Central memory CD4-positive, alpha-beta T cell (primary cell): ENCODE measurements around the gene SYNE4.

Experiments
- DNase-seq: peaks from one replicate; pipeline ENCODE4 v3.0.0; 2022

SYNE4 gene

GRCh38 chr19:36025541-36025940, 16.9 kb upstream of the SYNE4 start:
- no peak for DNase-seq

DNA sequence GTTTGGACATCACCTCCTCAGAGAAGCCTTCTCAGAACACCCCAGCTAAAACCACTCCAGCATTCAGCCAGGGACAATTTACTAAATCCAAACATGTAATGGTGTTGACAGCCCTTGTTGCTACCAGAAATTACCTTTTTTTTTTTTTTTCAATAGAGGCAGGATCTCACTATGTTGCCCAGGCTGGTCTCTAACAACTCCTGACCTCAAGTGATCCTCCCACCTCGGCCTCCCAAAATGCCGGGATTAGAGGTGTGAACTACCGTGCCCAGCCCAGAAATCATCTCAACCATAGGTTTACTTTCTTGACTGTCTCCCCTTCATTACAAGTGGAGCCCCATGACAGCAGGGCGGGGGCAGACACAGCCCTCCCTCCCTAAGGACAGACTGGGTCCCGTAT, 14.8 kb upstream of the SYNE4 start:
- DNase-seq, result no peak

GRCh38 chr19:36019061-36019670, 10.6 kb upstream of the SYNE4 start:
- DNase-seq, result no peak

GRCh38 chr19:36014012-36014924, 5.7 kb upstream of the SYNE4 start, which contains the start of gene ALKBH6:
ALKBH6 (minus strand) TSS chr19:36014213; CDS start chr19:36013397, 816 bp downstream.
- peak; percentile 98 for DNase-seq

DNA sequence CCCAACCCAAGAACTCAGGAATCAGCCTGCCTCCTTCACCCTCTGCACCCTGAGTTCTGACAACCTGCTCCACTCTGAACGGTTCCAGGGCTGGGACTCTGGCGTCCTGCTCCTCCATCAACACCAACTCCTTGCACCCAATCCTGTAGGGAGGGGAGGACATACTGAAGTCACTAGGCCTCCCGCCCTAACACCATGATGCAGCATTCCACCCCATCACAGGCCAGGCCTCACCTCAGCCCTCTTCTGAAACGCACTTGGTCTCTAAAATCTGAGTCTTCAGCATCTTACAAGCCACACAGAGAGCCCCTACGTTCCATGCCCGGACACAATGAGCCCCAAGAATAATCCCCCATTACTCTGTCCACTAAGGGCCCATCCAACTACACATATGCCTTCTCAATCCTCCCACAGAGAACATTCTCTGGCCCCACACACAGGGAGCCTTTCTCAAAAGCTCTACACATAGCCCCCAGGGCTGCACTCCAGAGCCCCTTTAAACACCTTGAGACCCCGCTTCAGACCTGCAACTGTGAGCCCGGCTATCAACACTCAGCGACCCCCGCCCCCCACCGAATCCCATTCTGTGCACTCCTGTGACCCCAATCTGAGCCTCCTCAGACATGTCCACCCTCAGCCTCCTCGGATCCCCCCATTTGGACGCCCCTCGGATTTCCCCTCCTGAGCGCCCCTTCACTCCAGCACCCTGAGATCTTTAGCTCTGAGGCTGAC, 4.8 kb upstream of the SYNE4 start:
- DNase-seq, result no peak

DNA sequence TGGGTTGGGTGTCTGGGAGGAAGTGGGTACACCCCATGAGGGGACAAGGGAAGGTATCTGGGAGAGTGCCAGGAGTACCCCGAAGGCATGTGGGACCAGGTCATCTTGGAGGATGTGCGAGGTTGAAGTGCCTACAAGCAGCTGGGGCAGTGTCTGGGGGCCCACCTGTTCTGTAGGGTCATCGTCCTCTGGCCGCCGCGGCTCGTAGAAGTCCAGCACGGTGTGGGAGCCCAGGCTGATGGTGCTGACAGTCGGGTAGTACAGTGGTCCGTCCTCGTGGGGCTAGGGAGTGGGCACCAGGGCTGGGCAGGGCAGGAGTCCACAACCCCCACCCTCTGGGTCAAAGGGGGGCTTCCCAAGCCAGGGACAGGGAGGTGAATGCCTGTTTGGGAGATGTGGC, 1.8 kb upstream of the SYNE4 start:
- no peak for DNase-seq

GRCh38 chr19:36009633-36010379, 1.2 kb upstream of the SYNE4 start:
- DNase-seq, result no peak

DNA sequence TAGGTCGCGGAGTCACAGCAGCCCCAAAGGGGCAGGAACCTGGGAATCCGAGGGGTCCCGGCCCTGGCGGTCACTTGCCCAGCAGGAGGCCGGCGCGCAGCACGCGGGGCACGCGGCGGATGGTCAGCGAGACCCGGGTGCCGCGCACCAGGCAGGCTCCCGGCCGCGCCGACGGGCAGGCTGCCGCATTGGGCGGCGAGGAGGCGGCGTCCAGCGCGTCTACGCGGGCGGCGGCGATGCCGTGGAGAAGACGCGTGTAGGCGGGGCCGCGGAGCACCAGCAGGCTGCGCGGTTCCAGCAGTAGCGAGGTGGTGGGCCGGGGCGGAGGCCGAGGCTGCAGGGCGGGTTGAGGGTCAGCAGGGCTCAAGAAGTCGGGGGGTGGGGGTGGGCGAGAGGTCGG, 607 bp upstream of the SYNE4 start:
- peak; percentile 21 for DNase-seq

DNA sequence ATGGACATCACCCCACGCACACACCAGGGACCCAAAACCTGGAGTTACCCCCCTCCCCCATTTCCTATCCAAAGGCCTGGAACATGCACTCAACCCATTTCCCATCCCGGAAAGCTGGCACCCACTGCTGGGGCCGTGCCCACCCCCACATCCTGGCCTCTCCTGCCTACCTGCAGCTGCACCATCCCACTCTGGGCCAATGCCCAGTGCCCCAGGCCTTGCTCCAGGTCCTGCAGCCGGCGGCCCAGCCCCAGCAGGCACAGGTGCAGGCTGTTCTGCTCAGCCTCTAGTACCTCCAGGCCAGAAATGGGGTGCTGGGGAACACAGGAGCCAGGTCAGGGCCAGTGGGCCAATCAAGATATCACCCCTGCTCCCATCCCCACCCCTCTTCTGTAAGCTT, 1.7 kb downstream of the SYNE4 start:
- DNase-seq, result no peak

DNA sequence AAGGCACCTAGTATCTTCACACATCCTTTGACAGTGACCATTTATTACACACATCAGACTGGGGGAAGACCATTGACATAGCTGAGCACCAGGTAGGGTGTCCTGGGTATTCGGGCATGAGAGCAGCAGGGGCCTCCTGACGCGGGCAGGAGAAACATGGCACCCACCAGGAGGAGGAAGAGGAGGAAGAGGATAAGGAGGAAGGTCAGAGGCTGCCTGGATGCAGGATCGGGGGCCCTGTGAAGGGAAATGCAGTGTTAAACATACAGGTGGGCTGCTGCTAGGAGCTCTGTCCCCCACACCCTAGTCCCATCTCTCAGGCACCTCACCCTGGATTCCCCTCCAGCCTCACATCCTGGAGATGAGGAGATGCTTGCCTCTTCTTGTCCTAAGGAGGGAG, 5.3 kb downstream of the SYNE4 start:
- no peak for DNase-seq

DNA sequence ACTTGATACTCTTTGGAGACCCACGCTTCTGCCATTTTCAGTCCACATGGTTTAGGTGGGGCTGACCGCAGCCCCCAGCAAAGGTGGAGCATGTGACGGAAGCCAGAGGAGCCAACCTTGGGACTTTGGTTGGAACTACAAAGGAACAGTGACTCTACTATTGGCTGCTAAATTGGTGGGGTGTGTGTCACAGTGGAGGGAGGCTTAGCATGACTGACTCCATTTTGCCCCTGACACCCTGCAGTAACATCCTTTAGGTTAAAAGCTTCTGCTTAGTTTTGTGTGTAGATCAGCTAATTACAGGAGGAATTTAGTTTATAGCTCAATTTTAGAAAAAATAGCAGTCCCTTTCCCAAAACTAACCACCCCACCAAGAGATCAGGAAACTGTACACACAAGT, 7.0 kb downstream of the SYNE4 start:
- no peak for DNase-seq

- no peak for DNase-seq
These were observed 11.8 kb downstream of the SYNE4 start for GRCh38 chr19:35996777-35997176.

DNA sequence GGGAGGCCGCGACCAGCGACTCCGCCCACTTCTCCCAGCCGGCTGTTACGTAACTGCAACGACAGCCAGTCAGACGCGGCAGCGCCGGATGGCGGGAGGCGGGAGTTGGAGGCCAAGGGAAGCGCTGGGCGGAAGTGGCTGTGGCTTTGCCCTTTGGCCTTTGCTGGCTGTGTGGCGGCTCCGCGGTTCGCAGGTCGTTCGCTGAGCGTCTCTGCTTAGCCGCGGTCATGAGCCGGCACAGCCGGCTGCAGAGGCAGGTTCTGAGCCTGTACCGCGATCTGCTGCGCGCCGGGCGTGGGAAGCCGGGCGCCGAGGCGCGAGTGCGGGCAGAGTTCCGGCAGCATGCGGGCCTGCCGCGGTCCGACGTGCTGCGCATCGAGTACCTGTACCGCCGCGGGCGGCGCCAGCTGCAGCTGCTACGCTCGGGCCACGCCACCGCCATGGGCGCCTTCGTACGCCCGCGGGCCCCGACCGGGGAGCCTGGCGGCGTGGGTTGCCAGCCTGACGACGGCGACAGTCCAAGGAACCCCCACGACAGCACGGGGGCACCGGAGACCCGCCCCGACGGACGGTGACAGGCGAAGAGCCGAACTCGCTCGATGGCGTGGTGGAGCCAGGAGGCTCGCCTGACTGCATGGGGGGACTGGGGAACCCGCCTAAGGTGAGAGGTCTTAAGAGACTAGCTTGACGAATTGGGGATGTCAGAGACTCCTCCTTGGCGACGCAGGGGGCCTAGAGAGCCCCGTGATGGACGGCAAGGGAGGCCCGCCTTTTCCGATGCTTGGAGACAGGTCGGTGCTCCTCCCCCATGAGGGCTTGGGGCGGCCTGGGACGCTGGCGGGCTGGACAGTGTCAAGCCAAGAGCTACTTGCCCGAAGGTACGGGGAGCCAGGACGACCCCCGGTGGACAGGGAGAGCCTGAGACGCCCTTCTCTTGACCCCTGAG, 13.3 kb downstream of the SYNE4 start, which contains the start of gene SDHAF1:
TSS of gene SDHAF1 (plus strand) at position 141 of the 946 bp plus-strand sequence. CDS start at position 228, 87 bp downstream.
- DNase-seq, result peak; percentile 85

DNA sequence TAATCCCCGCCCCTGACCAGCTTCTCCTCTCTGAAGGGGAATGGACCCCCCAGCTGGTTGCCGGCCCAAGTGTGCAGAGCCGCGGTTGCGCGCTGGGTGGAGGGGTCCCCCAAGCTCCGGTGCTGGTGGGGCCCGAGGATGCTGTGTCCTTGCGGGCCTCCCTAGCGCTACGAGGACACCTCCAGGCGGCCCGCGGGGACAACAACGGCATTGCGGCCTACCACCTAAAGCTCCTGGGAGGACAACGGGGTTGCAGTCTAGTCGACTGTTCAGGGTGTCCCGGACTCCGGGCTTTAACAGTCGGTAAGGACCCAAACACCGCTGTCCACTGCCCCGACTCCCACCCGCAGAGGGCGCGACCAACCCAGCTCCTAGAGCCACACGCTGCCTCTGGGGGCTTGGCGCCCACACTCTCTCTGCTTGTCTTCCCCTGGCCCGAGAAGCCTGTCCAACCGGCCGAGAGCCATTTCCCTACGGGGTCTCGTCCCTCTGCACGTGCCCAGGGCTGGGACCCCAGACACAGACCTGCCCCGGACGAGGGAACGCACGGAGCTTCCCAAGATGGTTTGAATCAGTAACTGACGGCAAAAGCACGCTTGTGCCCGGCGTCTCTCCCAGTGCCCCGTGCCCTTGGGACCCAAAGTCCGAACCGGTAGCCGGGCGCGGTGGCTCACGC, 14.6 kb downstream of the SYNE4 start:
- no peak for DNase-seq

DNA sequence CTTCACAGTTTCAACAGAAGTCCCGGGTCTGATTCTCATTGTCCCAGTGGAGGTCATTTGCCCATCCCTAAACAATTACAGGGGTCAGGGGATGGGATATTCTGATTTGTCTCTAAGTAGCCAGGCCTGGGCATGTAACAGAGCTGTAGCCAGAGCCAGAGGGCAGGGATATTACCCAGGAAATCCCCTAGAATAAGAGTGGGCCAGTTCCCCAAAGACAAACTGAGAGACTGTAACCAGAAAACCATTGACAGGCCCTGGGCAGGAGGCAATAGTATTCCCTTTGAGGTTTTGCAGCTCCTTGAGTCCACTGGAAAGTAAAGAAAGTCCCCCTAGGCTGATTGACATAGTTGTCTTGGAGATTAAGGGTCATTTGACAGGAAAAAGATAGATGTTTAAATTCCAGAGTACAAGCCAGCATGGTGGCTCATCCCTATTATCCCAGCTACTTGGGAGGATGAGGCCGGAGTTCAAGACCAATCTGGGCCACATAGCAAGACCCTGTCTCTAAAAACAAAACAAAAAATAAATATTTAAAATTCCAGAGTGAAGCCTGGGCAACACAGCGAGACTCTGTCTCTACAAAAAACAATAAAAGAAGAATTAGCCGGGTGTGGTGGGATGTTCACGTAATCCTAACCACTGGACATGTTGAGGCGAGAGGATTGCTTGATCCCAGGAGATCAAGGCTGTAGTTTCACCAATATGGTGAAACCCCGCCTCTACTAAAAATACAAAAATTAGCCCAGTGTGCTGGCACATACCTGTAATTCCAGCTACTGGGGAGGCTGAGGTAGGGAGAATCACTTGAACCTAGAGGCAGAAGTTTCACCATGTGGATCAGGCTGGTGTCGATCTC, 15.5 kb downstream of the SYNE4 start:
- DNase-seq, result no peak

GRCh38 chr19:35991731-35992450, 16.7 kb downstream of the SYNE4 start:
- no peak for DNase-seq

DNA sequence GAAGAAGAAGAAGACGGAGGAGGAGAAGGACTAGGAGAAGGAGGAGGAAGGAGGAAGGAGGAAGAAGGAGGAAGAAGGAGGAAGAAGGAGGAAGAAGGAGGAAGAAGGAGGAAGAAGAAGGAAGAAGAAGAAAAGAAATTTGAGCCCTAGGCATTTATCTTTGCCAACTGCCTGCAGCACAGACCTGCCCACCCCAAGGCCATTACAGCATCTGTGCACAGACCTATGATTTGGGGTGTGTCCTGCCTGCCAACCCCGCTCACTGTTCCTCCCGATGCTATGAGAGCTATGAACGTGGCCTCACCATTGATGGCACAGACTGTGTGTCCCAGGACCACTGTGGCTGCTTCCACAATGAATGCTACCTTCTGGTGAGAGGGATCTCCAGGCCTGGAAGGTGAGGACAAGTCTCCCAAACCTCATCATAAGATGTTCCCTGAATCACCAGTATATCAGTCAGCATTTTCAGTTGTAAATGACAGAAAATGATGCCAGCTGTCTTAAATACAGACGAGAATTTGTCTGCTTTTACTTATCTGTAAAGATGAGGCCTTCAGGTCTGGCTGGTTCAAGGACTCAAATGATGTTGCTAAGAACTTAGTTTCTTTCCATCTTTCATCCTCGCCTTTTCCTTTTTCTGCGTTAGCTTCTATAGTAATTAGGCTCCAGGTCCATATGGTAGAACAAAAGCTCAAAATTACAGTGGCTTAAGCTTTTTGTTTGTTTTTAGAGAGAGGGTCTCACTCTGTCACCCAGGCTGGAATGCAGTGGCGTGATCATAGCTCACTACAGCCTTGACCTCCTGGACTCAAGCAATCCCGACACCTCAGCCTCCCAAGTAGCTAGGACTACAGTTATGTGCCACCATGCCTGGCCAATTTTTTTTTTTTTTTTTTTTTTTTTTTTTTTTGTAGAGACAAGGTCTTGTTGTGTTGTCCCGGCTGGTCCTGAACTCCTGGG, 17.6 kb downstream of the SYNE4 start:
- DNase-seq, result no peak

DNA sequence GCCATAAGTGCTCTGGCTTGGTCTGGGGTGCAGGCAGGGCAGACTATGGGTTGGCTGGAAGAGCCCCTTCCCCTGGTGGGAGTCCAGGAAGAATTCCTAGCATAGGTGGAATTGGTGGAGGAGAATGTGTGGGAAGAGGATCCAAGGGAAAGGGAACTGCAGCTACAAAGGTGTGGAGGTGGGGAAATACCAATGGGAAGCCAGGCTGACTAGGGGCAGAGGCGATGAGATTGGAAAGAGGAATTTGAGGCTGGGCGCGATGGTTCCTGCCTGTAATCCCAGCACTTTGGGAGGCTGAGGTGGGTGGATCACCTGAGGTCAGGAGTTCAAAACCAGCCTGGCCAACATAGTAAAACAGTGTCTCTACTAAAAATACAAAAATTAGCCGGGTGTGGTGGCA, 18.5 kb downstream of the SYNE4 start:
- no peak for DNase-seq
